Astrocyte (in vitro differentiated cells and primary cell): ENCODE measurements around the gene FAM177B.

Experiments used
- CTCF ChIP-seq: IDR thresholded peaks from 2 replicates; pipeline ENCODE4 v1.5.1; 2011; ENCODE audit warnings: low read depth, mild to moderate bottlenecking, inconsistent platforms, low read length, moderate library complexity; ENCODE audit not compliant: insufficient read depth
- EZH2 ChIP-seq: IDR thresholded peaks from 2 replicates; pipeline ENCODE4 v1.6.1; 2012; ENCODE audit warnings: mild to moderate bottlenecking, low read length, inconsistent platforms; ENCODE audit not compliant: insufficient read depth

GRCh38 chr1:222728746-222729145 is 8.3 kb upstream of the FAM177B start:
- TF ChIP-seq CTCF (no peak), EZH2 (no peak)
